Esophagus muscularis mucosa (tissue), 4 donors: Measurements from ENCODE around the gene TAF1B.

ENCODE experiments used
- CTCF ChIP-seq, 3 experiments: fragments of 200-600 bp in 2 of 3; fragments of 450-650 bp in 1 of 3; sonication (generic) in 2 of 3; IDR thresholded peaks; one replicate each; pipeline ENCODE4 v1.5.1; 2017 to 2019; ENCODE audit warnings: antibody characterized with exemption in 3 of 3, mild to moderate bottlenecking in 2 of 3, moderate library complexity in 1 of 3
- EP300 ChIP-seq: sonication (generic); formaldehyde crosslinking; IDR thresholded peaks from one replicate; pipeline ENCODE4 v1.6.1; 2017; ENCODE audit warnings: antibody characterized with exemption
- POLR2A ChIP-seq: fragments of 450-650 bp; IDR thresholded peaks from one replicate; pipeline ENCODE4 v1.6.1; 2017; ENCODE audit warnings: antibody characterized with exemption, moderate library complexity, mild to moderate bottlenecking, low read depth

GRCh38 chr2:9982248-9982647, 139.0 kb downstream of the TAF1B start:
- TF ChIP-seq EP300 (no peak), CTCF (IDR thresholded peaks at IDR 0.05) (no peak), POLR2A (no peak)
